Loucy (cell line): ENCODE data around the gene ACOT13.

Experiments used
- H2AFZ ChIP-seq: fragments of 200-600 bp; sonication (generic); 2 replicates; pipeline ENCODE4 v1.6.0; 2016; ENCODE audit warnings: antibody characterized with exemption, mild to moderate bottlenecking, low read length, moderate library complexity
- H3F3A ChIP-seq: fragments of 200-600 bp; 2 replicates; pipeline ENCODE4 v1.6.0; 2016; ENCODE audit warnings: antibody characterized with exemption, low read depth, mild to moderate bottlenecking
- H3K27me3 ChIP-seq: fragments of 200-600 bp; sonication (generic); 2 replicates; pipeline ENCODE4 v1.6.1; 2014; ENCODE audit warnings: low read length, mild to moderate bottlenecking; ENCODE audit not compliant: insufficient read depth, poor library complexity, severe bottlenecking
- H3K36me3 ChIP-seq: fragments of 200-600 bp; sonication (generic); 2 replicates; pipeline ENCODE4 v1.6.1; 2016; ENCODE audit warnings: low read length; ENCODE audit not compliant: insufficient read depth
- H3K4me1 ChIP-seq: fragments of 200-600 bp; sonication (generic); 2 replicates; pipeline ENCODE4 v1.5.1; 2014; ENCODE audit warnings: low read length, mild to moderate bottlenecking; ENCODE audit not compliant: insufficient read depth, poor library complexity, severe bottlenecking
- H3K4me2 ChIP-seq: fragments of 200-600 bp; sonication (generic); 2 replicates; pipeline ENCODE4 v1.6.0; 2014; ENCODE audit warnings: antibody characterized with exemption, low read length, low read depth, mild to moderate bottlenecking; ENCODE audit not compliant: poor library complexity, severe bottlenecking
- H3K4me3 ChIP-seq: fragments of 200-600 bp; sonication (generic); 2 replicates; pipeline ENCODE4 v1.5.1; 2014; ENCODE audit warnings: low read length, mild to moderate bottlenecking, mixed read lengths; ENCODE audit not compliant: poor library complexity, severe bottlenecking
- H3K79me2 ChIP-seq: fragments of 200-600 bp; sonication (generic); 2 replicates; pipeline ENCODE4 v1.6.1; 2014; ENCODE audit warnings: low read length; ENCODE audit not compliant: insufficient read depth
- H3K9ac ChIP-seq: fragments of 200-600 bp; sonication (generic); 2 replicates; pipeline ENCODE4 v1.6.0; 2014; ENCODE audit warnings: mild to moderate bottlenecking, low read depth, low read length, moderate library complexity; ENCODE audit not compliant: poor library complexity, severe bottlenecking
- H3K9me2 ChIP-seq: fragments of 200-600 bp; sonication (generic); replicated peaks from 2 replicates; pipeline ENCODE4 v1.6.1; 2016; ENCODE audit warnings: low read depth, low read length, mixed read lengths
- H3K9me3 ChIP-seq: fragments of 200-600 bp; sonication (generic); 2 replicates; pipeline ENCODE4 v1.6.1; 2014; ENCODE audit warnings: mild to moderate bottlenecking, antibody characterized with exemption, low read length, low read depth; ENCODE audit not compliant: insufficient read depth
- H4K20me1 ChIP-seq: fragments of 200-600 bp; sonication (generic); 2 replicates; pipeline ENCODE4 v1.6.0; 2014; ENCODE audit warnings: antibody characterized with exemption, low read length, mild to moderate bottlenecking; ENCODE audit not compliant: insufficient read depth, poor library complexity, severe bottlenecking
- EZH2phosphoT487 ChIP-seq: fragments of 200-600 bp; IDR thresholded peaks from 2 replicates; pipeline ENCODE4 v1.6.1; 2018; ENCODE audit warnings: antibody characterized with exemption, mild to moderate bottlenecking, moderate library complexity, borderline replicate concordance
- TF ChIP-seq, protein P1 (sequence below): fragments of 200-600 bp; sonication (generic); conservative IDR thresholded peaks from 2 replicates; pipeline ENCODE4 v1.5.1; 2014; ENCODE audit warnings: mild to moderate bottlenecking, antibody characterized with exemption, low read length

Gene ACOT13

DNA sequence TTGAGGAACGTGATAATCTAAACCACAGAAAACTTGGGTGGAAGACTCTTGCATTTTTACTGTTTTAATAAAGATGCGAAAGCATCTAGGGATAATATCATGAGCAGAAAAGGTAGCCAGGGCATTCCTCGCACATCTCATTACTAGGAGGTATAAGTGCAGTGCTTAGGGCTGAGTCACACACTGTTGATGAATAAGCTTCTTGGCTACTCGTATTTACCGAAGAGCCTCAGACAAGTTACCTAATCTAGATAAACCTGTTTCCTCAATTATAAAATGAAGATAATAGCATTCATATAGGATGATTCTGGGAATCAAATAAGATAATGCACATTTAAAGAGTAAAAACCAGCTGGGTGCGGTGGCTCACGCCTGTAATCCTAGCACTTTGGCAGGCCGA is 20.1 kb upstream of the ACOT13 start:
- H3F3A ChIP-seq = no peaks in the 10 kb centered on the region
- no peak overlapping the region for H3K9ac ChIP-seq
- H4K20me1 ChIP-seq = no peaks in the 10 kb centered on the region
- peaks cover 15% of the 10 kb centered on the region; the same call in 1 of the 2 replicates for H3K36me3 ChIP-seq
- H3K4me3 ChIP-seq = peak overlapping the region; percentile 75
- H3K27me3 ChIP-seq = no peaks in the 10 kb centered on the region
- H3K9me2 ChIP-seq = no peaks in the 10 kb centered on the region
- peak overlapping the region; percentile 86 for H2AFZ ChIP-seq
- no peaks in the 10 kb centered on the region for H3K9me3 ChIP-seq
- H3K79me2 ChIP-seq = no peaks in the 10 kb centered on the region
- peak overlapping the region; percentile 85 for H3K4me2 ChIP-seq
- peaks cover 10% of the 10 kb centered on the region for H3K4me1 ChIP-seq
- TF ChIP-seq, protein P1, sequence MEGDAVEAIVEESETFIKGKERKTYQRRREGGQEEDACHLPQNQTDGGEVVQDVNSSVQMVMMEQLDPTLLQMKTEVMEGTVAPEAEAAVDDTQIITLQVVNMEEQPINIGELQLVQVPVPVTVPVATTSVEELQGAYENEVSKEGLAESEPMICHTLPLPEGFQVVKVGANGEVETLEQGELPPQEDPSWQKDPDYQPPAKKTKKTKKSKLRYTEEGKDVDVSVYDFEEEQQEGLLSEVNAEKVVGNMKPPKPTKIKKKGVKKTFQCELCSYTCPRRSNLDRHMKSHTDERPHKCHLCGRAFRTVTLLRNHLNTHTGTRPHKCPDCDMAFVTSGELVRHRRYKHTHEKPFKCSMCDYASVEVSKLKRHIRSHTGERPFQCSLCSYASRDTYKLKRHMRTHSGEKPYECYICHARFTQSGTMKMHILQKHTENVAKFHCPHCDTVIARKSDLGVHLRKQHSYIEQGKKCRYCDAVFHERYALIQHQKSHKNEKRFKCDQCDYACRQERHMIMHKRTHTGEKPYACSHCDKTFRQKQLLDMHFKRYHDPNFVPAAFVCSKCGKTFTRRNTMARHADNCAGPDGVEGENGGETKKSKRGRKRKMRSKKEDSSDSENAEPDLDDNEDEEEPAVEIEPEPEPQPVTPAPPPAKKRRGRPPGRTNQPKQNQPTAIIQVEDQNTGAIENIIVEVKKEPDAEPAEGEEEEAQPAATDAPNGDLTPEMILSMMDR = no peak
- no peak for TF ChIP-seq EZH2phosphoT487

DNA sequence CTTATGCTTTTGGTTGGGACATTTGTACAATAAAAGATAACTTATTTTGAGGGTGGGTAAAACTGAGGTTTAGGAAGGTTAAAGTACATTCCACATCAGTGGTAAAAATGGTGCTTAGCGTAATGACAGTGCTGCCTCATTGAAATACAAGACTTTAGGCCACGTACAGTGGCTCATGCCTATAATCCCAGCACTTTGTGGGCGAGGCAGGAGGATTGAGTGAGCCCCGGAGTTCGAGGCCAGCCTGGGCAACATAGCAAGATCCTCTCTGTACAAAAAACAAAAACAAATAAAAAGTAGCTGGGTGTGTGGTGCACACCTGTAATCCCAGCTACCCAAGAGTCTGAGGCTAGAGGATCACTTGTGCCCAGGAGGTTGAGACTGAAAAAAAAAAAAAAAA is 18.6 kb upstream of the ACOT13 start:
- H3K36me3 ChIP-seq = peaks cover 30% of the 10 kb centered on the region; the same call in 1 of the 2 replicates
- H3K9ac ChIP-seq = no peak overlapping the region
- H3F3A ChIP-seq = no peaks in the 10 kb centered on the region
- H4K20me1 ChIP-seq = no peaks in the 10 kb centered on the region
- no peak overlapping the region for H3K4me2 ChIP-seq
- H3K9me2 ChIP-seq = no peaks in the 10 kb centered on the region
- no peaks in the 10 kb centered on the region for H3K9me3 ChIP-seq
- no peak overlapping the region for H3K4me3 ChIP-seq
- no peaks in the 10 kb centered on the region for H3K79me2 ChIP-seq
- peaks cover 10% of the 10 kb centered on the region for H3K4me1 ChIP-seq
- H3K27me3 ChIP-seq = no peaks in the 10 kb centered on the region
- TF ChIP-seq, protein P1 = no peak
- TF ChIP-seq EZH2phosphoT487 = no peak
- no peak overlapping the region for H2AFZ ChIP-seq

DNA sequence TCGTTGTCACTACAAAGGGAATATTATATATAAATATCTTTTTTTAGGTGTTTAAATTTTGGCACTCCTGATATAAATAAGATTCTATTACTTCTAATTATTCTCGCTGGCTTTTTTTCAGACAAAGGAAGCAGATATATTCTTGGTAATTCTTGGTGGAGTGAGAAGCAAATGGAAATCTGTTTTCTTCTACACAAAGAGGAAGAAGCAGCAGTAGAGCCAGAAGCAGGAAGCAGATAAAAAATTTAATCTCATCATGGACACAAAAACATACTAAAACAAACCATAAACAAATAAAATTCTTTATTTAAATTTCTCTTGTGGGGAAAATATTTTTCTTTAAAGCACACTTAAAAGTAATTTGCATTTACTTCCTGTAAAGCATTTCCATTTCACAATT is 17.2 kb upstream of the ACOT13 start:
- Histone ChIP-seq H3K79me2 (no peaks in the 10 kb centered on the region), H3F3A (no peaks in the 10 kb centered on the region), H3K9ac (no peak overlapping the region), H2AFZ (no peak overlapping the region), H3K9me2 (no peaks in the 10 kb centered on the region), H3K4me1 (peaks cover 10% of the 10 kb centered on the region), H3K36me3 (peaks cover 42% of the 10 kb centered on the region), H3K9me3 (no peaks in the 10 kb centered on the region), H4K20me1 (no peaks in the 10 kb centered on the region), H3K27me3 (no peaks in the 10 kb centered on the region), H3K4me2 (no peak overlapping the region), H3K4me3 (no peak overlapping the region)
- TF ChIP-seq, protein P1 = no peak
- TF ChIP-seq EZH2phosphoT487 = no peak
